GM18499 (cell line): ENCODE data around the gene SLC22A31.

Experiments used
- ATAC-seq: cut with Tn5 transposase; IDR thresholded peaks from one replicate; pipeline ENCODE4 v1.9.1; 2021; ENCODE audit warnings: moderate number of reproducible peaks; ENCODE audit not compliant: insufficient read depth, unreplicated experiment

SLC22A31 gene

DNA sequence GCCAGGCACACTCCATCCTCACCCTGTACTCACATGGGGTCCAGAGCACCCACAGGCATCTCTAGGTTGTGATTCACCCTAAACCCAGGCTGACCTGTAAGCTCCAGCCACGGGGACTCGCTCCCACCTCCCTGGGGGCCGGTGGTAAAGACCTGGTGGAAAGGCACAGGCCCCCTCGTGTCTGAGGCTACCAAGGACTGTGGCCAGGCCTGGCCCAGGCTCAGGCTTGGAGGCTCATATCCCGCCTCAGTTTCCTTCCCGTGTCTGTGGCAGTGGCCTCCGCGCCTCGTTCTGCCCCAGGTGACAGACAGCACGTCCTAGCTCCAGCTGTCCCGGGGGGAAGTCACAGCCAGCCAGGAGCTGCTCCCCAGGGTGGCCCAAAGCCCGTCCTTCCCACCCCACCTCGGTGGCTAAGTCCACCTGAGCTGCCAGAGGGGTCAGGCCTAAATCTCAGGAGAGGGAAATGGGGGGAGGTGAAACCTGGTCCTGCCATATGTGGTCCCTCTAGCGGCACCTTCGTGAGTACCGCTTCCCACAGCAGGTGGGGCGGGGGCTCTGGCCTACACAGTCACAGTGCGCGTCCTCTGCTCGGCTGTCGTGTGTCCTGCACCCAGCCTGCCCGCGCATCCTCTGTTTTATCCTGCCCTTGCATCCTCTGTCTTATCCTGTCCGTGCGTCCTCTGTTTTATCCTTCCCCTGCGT is 16.2 kb downstream of the SLC22A31 start:
- ATAC-seq = no peak

DNA sequence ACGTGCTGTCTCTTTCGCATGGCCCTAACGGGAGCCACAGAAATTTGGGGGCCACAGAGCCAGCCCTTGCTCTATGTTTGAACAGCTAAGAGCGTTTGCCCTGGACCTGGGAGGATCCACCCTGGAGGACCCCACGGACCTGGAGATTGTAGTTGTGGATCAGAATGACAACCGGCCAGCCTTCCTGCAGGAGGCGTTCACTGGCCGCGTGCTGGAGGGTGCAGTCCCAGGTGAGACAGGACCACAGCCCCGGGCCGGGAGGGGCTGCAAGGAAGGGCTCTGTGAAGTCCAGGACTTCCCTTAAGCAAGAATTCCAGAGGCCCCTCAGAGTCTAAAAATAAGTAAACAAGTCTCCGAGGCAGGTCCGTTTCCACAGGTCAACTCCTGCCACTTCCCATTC is 16.9 kb downstream of the SLC22A31 start:
- ATAC-seq = no peak

DNA sequence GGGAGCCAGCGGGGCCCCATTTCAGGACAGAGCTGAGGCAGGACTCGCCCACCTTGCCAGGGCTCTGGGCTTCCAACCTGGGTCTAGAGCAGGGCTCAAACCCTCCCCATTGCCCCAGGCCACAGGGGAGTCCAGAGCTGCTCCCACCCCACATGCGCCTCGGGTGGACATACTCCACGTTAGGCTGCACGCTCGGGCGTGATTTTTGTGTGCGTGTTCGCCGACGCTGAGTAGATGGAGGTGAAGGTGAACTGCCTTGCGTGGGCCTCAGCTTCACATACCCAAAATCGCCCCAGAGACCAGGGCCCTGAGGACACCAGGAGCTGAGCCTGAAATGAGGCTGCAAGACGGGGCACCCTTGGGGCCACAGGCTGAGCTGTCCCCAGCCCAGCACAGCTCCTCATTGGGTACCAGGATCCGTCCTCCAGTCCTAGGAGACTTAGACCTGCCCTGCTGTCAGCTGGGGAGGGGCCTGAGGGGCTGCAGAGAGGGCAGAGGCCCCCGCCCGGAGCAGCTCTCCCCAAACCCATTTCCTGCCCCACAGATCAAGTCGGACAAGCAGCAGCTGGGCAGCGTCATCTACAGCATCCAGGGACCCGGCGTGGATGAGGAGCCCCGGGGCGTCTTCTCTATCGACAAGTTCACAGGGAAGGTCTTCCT is 20.6 kb downstream of the SLC22A31 start:
- no peak for ATAC-seq

DNA sequence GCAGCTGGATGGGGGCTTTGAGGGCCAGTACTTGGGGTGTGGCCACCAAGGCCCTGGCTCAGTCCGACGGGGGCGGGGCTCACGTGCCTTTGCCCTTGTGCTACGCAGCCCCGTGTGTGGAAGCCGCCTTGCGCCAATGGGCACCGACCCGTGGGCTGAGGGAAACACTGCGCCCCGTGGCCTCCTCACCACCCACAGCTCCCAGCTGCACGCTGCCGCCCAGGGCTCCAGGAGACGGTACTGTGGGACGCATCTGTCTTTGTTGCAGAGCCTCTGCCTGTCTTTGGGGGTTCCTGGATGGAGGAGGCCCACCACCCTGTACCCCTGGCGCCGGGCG is 21.2 kb downstream of the SLC22A31 start:
- no peak for ATAC-seq

DNA sequence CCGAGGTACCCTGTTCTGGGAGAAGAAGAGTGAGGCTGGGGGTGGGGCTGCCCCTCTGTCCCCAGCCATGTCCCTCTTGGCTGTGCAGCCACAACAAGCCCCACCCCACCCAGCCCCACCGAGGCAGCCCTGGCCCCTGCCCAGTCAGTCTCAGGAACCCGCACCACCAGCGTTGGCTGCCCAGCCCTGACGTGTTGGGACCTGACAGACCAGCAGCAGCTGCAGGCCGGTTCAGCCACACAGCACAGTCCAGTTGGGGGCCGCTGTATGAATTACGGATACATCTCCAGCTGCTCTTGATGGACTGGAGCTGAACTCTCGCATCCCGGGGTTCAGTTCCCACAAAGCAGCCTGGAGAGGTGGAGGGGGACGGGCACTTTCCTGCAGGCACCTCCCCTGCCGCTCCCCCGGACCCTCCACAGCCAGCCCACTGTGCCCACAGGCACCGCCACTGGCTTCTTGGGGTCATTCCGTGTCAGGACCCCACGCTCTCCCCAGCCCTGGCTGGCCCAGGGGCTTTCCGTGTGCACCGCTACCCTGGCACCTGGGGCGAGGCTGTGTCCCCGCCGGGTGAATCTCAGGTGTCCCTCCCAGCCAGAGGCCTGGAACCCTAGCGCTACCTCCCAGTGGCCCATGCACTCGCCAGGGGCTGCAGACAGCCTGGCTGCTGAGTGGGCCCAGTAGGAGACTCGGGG is 21.7 kb downstream of the SLC22A31 start:
- ATAC-seq = no peak

DNA sequence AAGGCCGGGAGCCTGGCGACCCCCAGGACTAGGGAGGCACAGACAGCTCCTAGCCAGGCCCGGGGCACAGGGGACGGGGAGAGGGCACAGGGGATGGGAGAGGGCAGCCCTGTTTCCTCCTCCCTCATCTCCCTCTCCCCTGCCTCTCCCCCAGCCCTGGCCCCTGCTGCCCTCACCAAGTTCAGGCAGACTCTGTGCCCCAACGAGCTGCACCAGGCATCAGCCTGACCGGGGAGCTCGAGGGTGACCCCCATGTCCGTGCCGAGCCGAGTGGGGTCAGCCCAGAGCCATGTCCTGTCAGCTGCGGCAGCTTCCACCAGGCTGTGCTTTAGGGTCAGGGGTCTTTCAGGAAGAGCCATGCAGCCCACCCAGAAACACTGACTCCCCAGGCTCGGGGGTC is 22.8 kb downstream of the SLC22A31 start:
- no peak for ATAC-seq

DNA sequence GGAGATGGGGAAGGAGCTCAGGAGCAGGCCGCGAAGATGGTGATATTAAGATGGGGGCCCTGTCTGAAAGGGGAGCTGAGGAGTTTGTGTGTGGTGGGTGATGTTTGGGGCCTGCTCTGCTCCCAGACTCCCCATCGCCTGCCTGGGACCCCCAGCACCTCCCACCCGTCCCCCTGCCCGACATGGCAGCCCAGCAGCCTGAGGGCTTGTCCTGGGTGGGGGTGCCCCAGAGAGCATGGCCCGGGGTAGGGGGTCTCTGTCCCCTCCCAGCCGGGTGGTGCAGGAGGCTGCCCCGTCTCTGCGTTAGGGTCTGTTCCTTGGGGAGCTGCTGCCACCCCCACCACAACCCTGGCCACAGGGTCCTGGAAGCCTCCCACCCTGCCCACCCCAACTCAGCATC is 23.6 kb downstream of the SLC22A31 start:
- ATAC-seq = no peak

DNA sequence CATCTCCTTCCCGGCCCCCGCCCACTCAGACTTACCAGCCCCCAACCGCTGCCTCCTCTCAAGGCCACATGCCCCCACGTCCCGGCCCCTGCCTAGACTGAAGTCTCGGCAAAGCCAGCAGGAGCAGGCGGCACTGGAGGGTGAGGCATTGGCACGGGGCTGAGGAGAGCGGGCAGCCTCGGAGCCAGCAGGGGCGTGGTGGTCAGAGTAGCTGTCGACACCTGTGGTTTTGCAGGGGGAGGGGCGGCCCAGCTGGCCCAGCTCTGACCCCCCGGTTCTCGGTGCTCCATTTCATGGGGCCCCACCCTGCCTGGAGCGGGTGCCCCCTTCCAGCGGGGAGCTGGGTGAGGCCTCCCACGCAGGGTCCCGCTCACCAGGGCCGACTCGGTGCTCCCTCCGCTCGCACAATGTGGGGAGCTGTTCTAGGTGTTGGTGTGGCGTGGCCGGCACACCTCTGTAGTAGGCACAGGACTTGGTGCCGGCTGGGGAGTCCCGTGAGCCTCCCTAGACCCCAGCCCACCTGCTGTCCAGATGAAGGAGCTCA is 24.1 kb downstream of the SLC22A31 start:
- ATAC-seq = no peak

DNA sequence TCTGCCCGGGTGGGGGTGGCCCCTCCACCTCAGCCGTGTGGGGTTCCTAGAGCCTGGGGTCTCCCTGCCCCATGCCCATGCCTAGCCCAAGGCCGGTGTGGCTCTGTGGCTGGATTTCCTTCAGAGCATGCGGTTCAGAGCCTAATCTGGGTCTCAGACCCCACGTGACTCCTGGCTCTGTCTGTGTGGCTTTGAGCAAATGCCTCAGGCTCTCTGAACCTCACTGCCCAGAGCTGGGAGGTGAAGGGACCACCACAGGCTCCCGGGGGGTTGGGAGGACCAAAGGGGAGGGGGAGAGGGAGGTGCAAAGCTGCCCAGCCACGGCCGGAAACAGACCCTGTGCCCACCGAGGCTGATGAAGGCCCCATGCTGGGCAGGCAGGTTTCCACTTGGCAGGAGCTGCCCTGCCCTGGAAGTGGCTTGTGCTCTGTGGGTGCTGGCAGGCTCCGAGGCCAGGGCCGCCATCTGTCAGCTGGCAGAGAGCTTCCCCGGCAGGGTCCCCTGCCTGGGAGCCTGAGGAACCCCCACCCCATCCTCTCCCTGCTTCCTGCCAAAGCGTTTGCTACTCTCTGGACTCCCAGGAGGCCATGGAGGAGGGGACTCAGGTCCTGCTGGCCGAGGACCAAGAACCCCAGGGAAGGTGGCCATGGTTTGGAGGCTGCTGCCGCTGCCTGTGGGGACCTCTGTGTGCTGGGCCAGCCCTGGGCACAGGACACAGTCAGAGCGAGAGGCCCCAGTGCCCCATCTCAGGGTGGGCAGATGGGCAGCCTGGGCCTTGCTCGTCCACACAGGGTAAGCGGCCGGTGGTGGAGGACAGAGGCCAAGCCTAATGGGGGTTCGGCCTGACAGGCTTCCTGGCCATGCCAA is 24.8 kb downstream of the SLC22A31 start:
- ATAC-seq = no peak

DNA sequence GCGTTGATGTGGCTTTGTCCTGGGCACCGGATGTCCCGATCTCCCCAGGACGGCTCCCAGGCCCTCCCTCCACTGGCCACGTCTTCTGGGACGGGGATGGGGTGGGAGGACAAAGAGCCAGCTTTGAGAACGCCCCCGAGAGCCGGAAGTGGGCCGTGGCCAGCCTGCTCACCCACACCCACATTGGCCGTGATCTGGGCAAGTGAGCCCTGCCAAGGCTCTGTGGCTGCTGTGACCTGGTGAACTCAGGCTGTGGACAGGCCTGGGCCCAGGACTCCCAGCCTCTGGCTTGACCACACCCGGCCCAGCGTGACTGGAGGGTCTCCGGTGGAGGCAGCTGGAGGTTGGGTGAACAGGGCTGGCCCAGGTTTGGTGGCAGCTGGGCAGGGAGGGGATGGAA is 25.5 kb downstream of the SLC22A31 start:
- no peak for ATAC-seq

DNA sequence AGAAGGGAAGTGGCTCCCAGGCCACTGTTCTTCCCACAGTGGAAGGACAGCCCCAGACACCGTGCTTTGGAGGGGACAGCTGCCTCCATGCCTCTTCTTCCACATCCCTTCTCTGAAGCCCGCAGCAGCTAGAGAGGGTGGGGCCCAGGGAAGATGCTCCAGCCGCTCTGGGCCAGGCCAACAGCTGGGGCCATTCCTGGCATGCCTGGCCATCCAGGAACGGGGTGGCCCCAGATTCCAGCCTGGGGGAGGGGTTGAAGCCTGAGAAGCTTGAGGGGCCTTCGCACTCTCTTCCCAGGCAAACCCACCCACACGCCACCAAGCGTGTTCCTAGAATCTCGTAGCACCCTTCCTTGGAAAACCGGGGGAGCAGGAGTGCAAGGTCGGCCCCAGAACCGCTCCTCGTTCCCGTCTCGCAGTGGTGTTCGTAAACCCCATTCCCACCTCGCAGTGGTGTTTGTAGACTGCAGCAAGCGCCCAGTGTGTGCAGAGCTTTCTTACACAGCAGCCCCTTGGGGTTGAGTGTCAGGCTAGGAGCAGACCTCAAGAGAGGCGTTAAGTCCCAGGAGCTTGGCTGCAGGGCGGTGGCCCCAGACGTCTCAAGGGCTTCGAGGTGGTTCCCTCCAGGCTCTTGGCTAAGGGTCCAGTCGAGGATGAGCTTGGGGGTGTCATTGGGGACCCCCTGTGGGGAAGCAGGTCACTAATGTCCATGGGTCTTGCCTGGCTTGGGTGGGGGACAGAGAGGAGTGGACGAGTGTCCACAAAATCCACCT is 26.1 kb downstream of the SLC22A31 start:
- no peak for ATAC-seq

DNA sequence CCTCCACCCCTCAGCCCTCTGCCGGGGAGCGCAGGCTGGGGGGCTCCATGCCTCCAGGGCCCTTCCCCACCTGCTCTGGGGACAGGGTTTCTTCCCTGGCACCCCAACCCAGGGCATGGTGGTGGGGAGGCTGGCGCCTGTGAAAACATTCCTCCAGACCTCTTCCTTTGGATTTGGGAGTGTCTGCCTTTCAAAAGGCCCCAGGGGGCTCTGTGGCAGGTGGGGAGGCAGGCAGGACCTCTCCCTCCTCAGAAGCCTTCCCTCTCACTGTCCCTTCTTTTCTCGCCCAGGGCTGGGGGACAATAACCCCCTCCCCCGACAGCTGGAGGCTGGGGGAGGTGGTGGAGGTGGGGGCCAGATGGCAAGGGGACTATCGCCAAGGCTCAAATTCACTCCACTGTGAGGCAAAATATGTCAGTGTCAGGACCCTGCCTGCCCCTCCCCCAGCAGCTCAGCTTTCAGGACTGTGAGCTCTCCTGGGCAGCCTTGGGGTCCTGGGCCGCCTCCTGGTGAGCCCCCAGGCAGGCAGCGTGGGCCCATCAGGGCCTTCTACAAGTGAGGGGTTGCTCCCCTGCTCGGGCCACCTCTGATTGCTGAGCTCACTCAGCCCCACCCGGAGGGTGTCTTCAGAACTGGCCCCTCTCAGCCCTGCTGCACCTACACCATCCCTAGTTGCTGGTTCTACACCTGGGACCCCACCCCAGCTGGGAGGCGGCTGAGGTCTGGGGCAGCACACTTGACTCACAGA is 27.0 kb downstream of the SLC22A31 start:
- ATAC-seq = no peak

DNA sequence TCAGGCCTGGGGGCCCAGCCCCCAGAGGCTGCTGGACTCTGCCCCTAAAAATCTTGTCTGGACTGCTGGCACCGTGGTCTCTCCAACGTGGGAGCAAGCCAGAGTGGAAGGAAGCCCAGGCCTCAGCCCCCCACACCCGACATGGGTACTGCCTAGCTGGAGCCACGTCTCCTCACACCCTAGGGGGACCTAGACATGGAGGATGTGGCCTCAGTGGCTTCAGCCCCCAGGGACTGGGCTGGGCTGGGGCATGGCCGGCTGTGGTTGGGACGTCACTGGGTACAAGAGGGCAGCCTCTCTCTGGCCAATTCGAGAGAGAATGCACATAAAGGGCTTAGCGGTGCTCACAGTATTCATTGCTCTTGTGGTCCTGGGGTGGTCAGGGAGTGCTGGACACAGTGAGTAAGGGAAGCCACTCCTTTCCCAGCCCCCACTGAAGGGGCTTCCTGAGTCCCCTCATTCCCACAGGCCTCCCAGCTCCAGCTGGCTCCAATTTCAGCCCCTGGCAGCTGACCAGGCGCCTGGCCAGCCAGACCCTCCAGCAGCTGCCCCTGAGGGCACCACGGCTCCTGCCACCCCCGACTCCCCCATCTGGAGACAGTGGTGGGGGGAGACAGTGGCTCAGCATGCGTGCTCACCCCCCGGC is 27.7 kb downstream of the SLC22A31 start:
- no peak for ATAC-seq

DNA sequence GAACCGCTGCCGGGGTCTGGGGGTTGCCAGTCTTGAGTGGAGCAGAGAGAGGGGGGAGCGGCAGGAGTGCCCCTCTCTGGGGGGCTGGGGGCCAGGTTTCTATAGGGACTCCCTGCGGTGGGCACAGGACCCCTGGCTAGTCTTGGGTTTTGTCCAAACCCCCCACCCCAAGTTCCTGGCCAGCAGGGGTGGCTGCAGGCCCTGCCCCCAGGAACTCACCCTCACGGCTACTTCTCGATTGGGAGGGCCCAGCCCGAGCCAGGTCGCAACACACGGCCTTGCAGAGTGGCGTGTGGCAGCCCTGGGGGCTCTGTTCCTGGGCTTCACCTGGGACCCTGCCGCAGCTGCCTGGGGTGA is 28.2 kb downstream of the SLC22A31 start:
- ATAC-seq = no peak

DNA sequence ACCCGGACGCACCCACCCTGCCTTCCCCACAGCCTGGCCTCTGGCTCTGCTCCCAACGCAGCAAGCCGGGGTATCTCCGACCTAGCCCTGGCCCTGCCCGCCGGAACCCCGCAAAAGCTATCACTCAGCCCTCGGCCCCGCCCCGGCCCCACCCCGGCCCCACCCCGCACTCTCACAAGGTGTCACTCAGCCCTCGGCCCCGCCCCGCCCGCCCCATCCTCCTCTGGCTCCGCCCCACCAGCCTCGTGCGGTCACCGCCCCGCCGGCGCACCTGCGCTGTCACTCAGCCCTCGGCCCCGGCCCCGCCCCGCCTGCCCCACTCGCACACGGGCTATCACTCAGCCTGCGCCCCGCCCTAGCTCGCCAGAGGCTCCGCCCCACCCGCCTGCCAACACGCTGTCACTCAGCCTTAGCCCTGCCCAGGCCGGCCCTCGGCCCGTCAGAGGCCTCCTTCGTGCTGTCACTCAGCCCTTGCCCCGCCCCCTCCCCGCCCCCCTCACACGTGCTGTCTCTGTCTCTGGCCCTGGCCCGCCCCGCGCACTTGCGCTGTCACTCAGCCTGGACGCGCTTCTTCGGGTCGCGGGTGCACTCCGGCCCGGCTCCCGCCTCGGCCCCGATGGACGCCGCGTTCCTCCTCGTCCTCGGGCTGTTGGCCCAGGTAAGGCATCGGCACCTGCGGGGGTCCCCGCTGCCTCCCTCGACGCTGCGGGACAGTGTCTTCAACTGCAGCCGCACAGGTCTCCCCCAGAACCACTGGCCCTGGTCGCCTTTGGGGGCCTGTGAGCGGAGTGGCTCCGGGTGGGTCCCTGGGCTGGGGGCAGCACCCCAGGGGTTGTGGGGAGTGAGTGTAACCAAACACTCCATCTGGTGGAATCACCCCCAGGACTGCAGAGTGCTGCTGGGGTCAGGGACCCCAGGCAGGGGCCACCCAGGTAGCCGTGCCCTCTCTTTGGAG is 28.8 kb downstream of the SLC22A31 start, which contains the start of gene CDH15:
Gene CDH15 (plus strand): TSS at position 533 of the 955 bp plus-strand sequence. CDS start 84 bp downstream, at position 617.
- no peak for ATAC-seq

DNA sequence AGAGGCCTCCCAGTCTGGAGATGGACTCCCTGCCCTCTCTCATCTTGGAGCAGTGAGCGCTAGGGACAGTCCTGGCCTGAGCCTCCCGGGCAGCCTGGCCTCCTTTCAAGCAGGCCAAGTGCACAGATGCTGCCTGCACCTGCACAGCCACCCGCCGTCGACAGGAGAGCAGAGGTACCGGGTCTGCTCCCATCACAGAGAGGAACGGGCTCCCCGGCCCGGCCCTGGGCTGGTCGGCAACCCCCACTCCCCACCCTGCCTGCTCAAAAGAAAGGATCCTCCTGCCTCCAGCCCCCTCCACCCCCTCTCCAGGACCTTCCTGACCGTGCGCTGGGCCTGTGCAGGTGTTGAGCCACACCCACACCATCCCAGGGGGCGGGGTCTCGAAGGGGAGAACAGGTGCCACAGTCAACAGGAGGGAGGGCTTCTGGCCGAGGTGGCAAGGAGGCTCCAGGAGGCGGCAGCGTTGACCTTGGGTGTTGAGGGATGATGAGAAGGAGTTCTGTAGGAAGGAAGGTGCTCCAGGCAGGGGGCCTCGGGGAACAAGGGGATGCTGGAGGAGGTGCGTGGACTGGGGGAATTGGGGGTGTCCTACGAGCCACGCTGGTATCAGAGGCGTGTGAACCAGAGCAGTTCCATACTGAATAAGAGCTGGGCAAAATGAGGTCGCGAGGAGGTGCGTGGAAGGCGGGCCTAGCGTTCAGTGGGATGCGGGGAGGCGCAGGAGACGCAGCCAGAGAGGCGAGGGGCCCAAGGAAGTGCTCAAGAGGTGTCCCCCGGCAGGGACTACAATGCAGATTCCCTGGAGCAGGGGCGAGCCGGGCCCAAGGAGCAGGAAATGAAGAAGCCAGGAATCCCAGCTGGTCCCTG is 29.8 kb downstream of the SLC22A31 start:
- ATAC-seq = no peak

DNA sequence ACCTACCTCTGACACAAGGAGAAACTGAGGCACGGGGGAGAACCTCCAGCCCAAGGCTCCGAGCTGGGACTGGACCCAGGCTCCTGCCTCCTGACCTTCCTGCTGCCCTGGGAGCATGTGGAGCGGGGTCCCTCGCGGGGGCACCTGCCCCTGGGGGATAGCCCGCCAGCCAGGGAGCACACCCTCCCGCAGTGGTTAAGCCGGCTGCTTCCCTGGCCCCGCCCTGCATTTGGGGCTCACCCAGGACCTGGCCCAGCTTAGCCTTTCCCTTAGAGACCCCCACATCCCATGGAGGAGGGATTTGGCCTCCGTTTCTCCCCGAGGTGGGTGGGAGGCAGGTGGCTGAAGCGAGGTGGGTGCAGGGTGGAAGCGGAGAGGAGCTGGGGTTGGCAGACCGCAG is 30.6 kb downstream of the SLC22A31 start:
- no peak for ATAC-seq
